ENCODE results near the gene SHOC2.

The SHOC2 gene

GRCh38 chr10:110965216-110965615 lies 45.8 kb downstream of the SHOC2 start:
- FAIRE-seq: no peak
- DNase-seq (ENCODE audit: insufficient read length, low spot score): no peak
- no peak for TF ChIP-seq CTCF (IDR thresholded peaks at IDR 0.05; ENCODE audit: insufficient read depth, missing control alignments)

GRCh38 chr10:110966146-110966545 lies 46.7 kb downstream of the SHOC2 start:
- DNase-seq (ENCODE audit: insufficient read length, low spot score): no peak
- FAIRE-seq: no peak
- TF ChIP-seq CTCF (IDR thresholded peaks at IDR 0.05; ENCODE audit: insufficient read depth, missing control alignments): no peak

- TF ChIP-seq CTCF (IDR thresholded peaks at IDR 0.05; ENCODE audit: insufficient read depth, missing control alignments): no peak
- no peak for DNase-seq (ENCODE audit: insufficient read length, low spot score)
- FAIRE-seq: no peak
Measured at GRCh38 chr10:110967009-110967630, 47.7 kb downstream of the SHOC2 start.

- no peak for TF ChIP-seq CTCF (IDR thresholded peaks at IDR 0.05; ENCODE audit: insufficient read depth, missing control alignments)
- DNase-seq (ENCODE audit: insufficient read length, low spot score) (no peak), FAIRE-seq (no peak)
Measured at GRCh38 chr10:110967645-110968044, 48.2 kb downstream of the SHOC2 start.

- TF ChIP-seq CTCF (IDR thresholded peaks at IDR 0.05; ENCODE audit: insufficient read depth, missing control alignments): no peak
- FAIRE-seq: no peak
- DNase-seq (ENCODE audit: insufficient read length, low spot score): no peak
Measured at GRCh38 chr10:110969183-110969582, 49.8 kb downstream of the SHOC2 start.

- TF ChIP-seq CTCF (IDR thresholded peaks at IDR 0.05; ENCODE audit: insufficient read depth, missing control alignments): no peak
- FAIRE-seq (no peak), DNase-seq (ENCODE audit: insufficient read length, low spot score) (no peak)
Measured at GRCh38 chr10:110971638-110972037, 52.2 kb downstream of the SHOC2 start.

GRCh38 chr10:110972231-110973134 lies 53.1 kb downstream of the SHOC2 start:
- FAIRE-seq: no peak
- DNase-seq (ENCODE audit: insufficient read length, low spot score): no peak
- no peak for TF ChIP-seq CTCF (IDR thresholded peaks at IDR 0.05; ENCODE audit: insufficient read depth, missing control alignments)

Measured in D721Med (cell line).